Heart left ventricle (tissue), 13 donors: ENCODE measurements around the gene EPB41L2.

Source experiments
- CTCF ChIP-seq, 12 donors: fragments of 200-600 bp; sonication (generic) in 4 of 12; IDR thresholded peaks; one replicate each; pipeline versions ENCODE4 v1.5.0 to v1.8.0; 2018 to 2022; ENCODE audit warnings: antibody characterized with exemption in 12 of 12, mild to moderate bottlenecking in 5 of 12
- POLR2A ChIP-seq, 2 donors: fragments of 450-650 bp; IDR thresholded peaks; one replicate each; pipeline ENCODE4 v1.6.1; 2017; ENCODE audit warnings: antibody characterized with exemption in 2 of 2, mild to moderate bottlenecking in 2 of 2, moderate library complexity in 2 of 2
- donor health status: ischemic (EF 13 %, LVEDD 7.1; RV severe dilation, severe dysfunction).
- donor health status: DM: no; HTN: yes; CAD: no.
- donor health status: DM: no; HTN: no; CAD: no.
- donor health status: ischemic (EF 25% LVEDD 6.9; RV normal size, moderate dysfunction).
- donor health status: ischemic (EF 25% LVEDD 5.7; RV mildly dilated, moderate dysfunction).
- donor health status: ischemic (EF 35%, LVEDD 5.7; RV mildly dilated, moderate dysfunction).
- donor health status: nonischemic (EF 11% LVEDD 7.7; RV severe dilation, severe dysfunction).
- donor health status: DM: yes; HTN: yes; CAD: no.
- donor health status: PGD.
- donor health status: ischemic (EF 29% LVEDD 5.4; RV normal size, mild dysfunction).
- donor health status: nonischemic (EF 23%, LVEDD 6.1; RV moderate dilation, normal function).

- TF ChIP-seq CTCF (IDR thresholded peaks at IDR 0.05) (no peak), POLR2A (IDR thresholded peaks at IDR 0.05) (no peak)
These were observed 135.7 kb downstream of the EPB41L2 start for GRCh38 chr6:130927305-130927704.
